GM12878 (cell line): ENCODE results near the gene ATP1A1. TPM values are rescaled to one million over a fixed set of nuclear protein-coding genes. Genes with fewer than 3 reads are reported as not detected.
A peak's percentile ranks its signal among the peaks of the same experiment; 100 is the strongest.

Experiments used
- BACH1 ChIP-seq: fragments of 450-650 bp; IDR thresholded peaks from 2 replicates; pipeline ENCODE4 v1.6.1; 2017; ENCODE audit warnings: mild to moderate bottlenecking, borderline replicate concordance
- BCL11A ChIP-seq: IDR thresholded peaks from 2 replicates; pipeline ENCODE4 v1.6.1; 2011; ENCODE audit warnings: low read depth, low read length
- CBX5 ChIP-seq: sonication (generic); IDR thresholded peaks from 2 replicates; pipeline ENCODE4 v1.6.1; 2016; ENCODE audit warnings: low read depth, moderate library complexity, mild to moderate bottlenecking, inconsistent platforms
- CEBPB ChIP-seq, 2 experiments: fragments of 150-350 bp in 1 of 2; IDR thresholded peaks; 2 replicates each; pipeline ENCODE4 v1.6.1; 2012 to 2014; ENCODE audit warnings: low read depth in 2 of 2, low read length in 2 of 2, borderline replicate concordance in 1 of 2, inconsistent platforms in 1 of 2
- CHD4 ChIP-seq: fragments of 200-600 bp; sonication (generic); IDR thresholded peaks from 2 replicates; pipeline ENCODE4 v1.6.1; 2016; ENCODE audit warnings: mild to moderate bottlenecking
- CREM ChIP-seq: IDR thresholded peaks from 2 replicates; pipeline ENCODE4 v1.6.1; 2014; ENCODE audit warnings: antibody characterized with exemption, low read depth
- CTCF ChIP-seq, 3 experiments: IDR thresholded peaks in 2 of 3; conservative IDR thresholded peaks in 1 of 3; 2 replicates each; pipeline ENCODE4 v1.5.1; 2011; ENCODE audit warnings: low read depth in 3 of 3, low read length in 3 of 3, mild to moderate bottlenecking in 3 of 3, control low read depth in 2 of 3, moderate library complexity in 2 of 3, inconsistent platforms in 1 of 3, mixed read lengths in 1 of 3; ENCODE audit not compliant: control insufficient read depth in 2 of 3, insufficient read depth in 1 of 3; ENCODE audit errors: extremely low read depth in 1 of 3
- DPF2 ChIP-seq: fragments of 450-650 bp; IDR thresholded peaks from 2 replicates; pipeline ENCODE4 v1.6.1; 2017; ENCODE audit warnings: mild to moderate bottlenecking
- HDGF ChIP-seq: fragments of 450-650 bp; IDR thresholded peaks from 2 replicates; pipeline ENCODE4 v1.6.1; 2016; ENCODE audit warnings: antibody characterized with exemption
- HSF1 ChIP-seq: fragments of 150-350 bp; IDR thresholded peaks from 2 replicates; pipeline ENCODE4 v1.6.1; 2014; ENCODE audit warnings: mild to moderate bottlenecking, low read depth, low read length
- IKZF1 ChIP-seq: fragments of 450-650 bp; conservative IDR thresholded peaks from 2 replicates; pipeline ENCODE4 v1.6.1; 2017; ENCODE audit warnings: antibody characterized with exemption, mild to moderate bottlenecking
- IKZF2 ChIP-seq, 2 experiments: fragments of 450-650 bp; IDR thresholded peaks; 2 replicates each; pipeline ENCODE4 v1.6.1; 2017; ENCODE audit warnings: mild to moderate bottlenecking in 2 of 2, moderate library complexity in 2 of 2
- MEF2A ChIP-seq: IDR thresholded peaks from 2 replicates; pipeline ENCODE4 v1.6.1; 2011; ENCODE audit warnings: low read depth, mild to moderate bottlenecking, low read length, moderate library complexity; ENCODE audit not compliant: insufficient read depth
- MEF2B ChIP-seq: fragments of 450-650 bp; IDR thresholded peaks from 2 replicates; pipeline ENCODE4 v1.6.1; 2018; ENCODE audit warnings: mild to moderate bottlenecking, moderate library complexity; ENCODE audit not compliant: partially characterized antibody, poor library complexity, severe bottlenecking
- NBN ChIP-seq: fragments of 450-650 bp; IDR thresholded peaks from 2 replicates; pipeline ENCODE4 v1.6.1; 2016
- NR2F1 ChIP-seq: fragments of 450-650 bp; conservative IDR thresholded peaks from 2 replicates; pipeline ENCODE4 v1.6.1; 2017; ENCODE audit warnings: mild to moderate bottlenecking
- RFX5 ChIP-seq: IDR thresholded peaks from 2 replicates; pipeline ENCODE4 v1.6.1; 2011; ENCODE audit warnings: low read depth, low read length, improper control_type of control experiment
- SIN3A ChIP-seq: IDR thresholded peaks from 2 replicates; pipeline ENCODE4 v1.6.1; 2012; ENCODE audit warnings: low read depth, low read length, improper control_type of control experiment
- SIX5 ChIP-seq: IDR thresholded peaks from 2 replicates; pipeline ENCODE4 v1.6.1; 2011; ENCODE audit warnings: mild to moderate bottlenecking, low read depth, low read length, moderate library complexity; ENCODE audit not compliant: severe bottlenecking
- SP1 ChIP-seq: IDR thresholded peaks from one replicate; pipeline ENCODE4 v1.6.1; 2011; ENCODE audit warnings: low read depth, low read length
- TCF3 ChIP-seq: IDR thresholded peaks from 2 replicates; pipeline ENCODE4 v1.6.1; 2012; ENCODE audit warnings: low read depth, mild to moderate bottlenecking, low read length, borderline replicate concordance; ENCODE audit not compliant: insufficient read depth
- ZNF207 ChIP-seq: fragments of 450-650 bp; IDR thresholded peaks from 2 replicates; pipeline ENCODE4 v1.6.1; 2014; ENCODE audit warnings: antibody characterized with exemption, mild to moderate bottlenecking, borderline replicate concordance
- ZNF274 ChIP-seq: IDR thresholded peaks from one replicate; pipeline ENCODE4 v1.8.0; 2011; ENCODE audit not compliant: insufficient read length, insufficient read depth
- ZSCAN29 ChIP-seq: fragments of 450-650 bp; IDR thresholded peaks from 2 replicates; pipeline ENCODE4 v1.6.1; 2017; ENCODE audit warnings: mild to moderate bottlenecking, moderate library complexity
- polyA plus RNA-seq, 11 experiments: library from polyadenylated mRNA; depleted of rRNA in 4 of 11; unstranded in 6 of 11; stranded (reverse) in 5 of 11; fragments of >200 nt; fragmentation: Nextera tagmentation in 4 of 11; fragmentation: Illumina TruSeq in 1 of 11; extraction: Ambion mirVana in 4 of 11; extraction: Trizol in 1 of 11; gene quantifications; 1 replicate in 1 of 11; 2 replicates in 10 of 11; pipeline versions ENCODE4 v1.2.1 to v1.2.3, GENCODE V29; 2011 to 2016; ENCODE audit warnings: inconsistent platforms in 2 of 11, missing spikeins in 2 of 11, low read depth in 1 of 11
- total RNA-seq, 4 experiments: library from RNA; depleted of rRNA in 3 of 4; stranded (reverse); fragments of >200 nt in 3 of 4; fragmentation: Illumina TruSeq in 1 of 4; extraction: Trizol in 1 of 4; gene quantifications; 2 replicates each; pipeline versions ENCODE4 v1.2.1 to v1.2.3, GENCODE V29; 2013 to 2021
- TF ChIP-seq, protein P1 (sequence below): fragments of 450-650 bp; IDR thresholded peaks from 2 replicates; pipeline ENCODE4 v1.6.1; 2017; ENCODE audit warnings: low read depth, mild to moderate bottlenecking, moderate library complexity
- TF ChIP-seq, protein P2 (sequence below): IDR thresholded peaks from 2 replicates; pipeline ENCODE4 v1.6.1; 2011; ENCODE audit warnings: mild to moderate bottlenecking, low read depth, low read length, moderate library complexity; ENCODE audit not compliant: insufficient replicate concordance

Gene ATP1A1
- total and polyA plus RNA-seq, 10 of the 15 experiments (the other 5 are each of a cell fraction or from before 2014, with no cell fraction given): 113 to 566 (median 313) TPM

- TF ChIP-seq RFX5: peak; percentile 88
- TF ChIP-seq, protein P1, sequence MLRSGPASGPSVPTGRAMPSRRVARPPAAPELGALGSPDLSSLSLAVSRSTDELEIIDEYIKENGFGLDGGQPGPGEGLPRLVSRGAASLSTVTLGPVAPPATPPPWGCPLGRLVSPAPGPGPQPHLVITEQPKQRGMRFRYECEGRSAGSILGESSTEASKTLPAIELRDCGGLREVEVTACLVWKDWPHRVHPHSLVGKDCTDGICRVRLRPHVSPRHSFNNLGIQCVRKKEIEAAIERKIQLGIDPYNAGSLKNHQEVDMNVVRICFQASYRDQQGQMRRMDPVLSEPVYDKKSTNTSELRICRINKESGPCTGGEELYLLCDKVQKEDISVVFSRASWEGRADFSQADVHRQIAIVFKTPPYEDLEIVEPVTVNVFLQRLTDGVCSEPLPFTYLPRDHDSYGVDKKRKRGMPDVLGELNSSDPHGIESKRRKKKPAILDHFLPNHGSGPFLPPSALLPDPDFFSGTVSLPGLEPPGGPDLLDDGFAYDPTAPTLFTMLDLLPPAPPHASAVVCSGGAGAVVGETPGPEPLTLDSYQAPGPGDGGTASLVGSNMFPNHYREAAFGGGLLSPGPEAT: no peak
- TF ChIP-seq, protein P2, sequence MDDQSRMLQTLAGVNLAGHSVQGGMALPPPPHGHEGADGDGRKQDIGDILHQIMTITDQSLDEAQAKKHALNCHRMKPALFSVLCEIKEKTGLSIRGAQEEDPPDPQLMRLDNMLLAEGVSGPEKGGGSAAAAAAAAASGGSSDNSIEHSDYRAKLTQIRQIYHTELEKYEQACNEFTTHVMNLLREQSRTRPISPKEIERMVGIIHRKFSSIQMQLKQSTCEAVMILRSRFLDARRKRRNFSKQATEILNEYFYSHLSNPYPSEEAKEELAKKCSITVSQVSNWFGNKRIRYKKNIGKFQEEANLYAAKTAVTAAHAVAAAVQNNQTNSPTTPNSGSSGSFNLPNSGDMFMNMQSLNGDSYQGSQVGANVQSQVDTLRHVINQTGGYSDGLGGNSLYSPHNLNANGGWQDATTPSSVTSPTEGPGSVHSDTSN: no peak
- TF ChIP-seq SIN3A: no peak
- no peak for TF ChIP-seq BCL11A
- TF ChIP-seq ZNF207: peak; percentile 32; the same call in 1 of the 2 replicates
- peak in 1 of 2 experiments; percentile 25; a peak in 2 of 4 replicates for TF ChIP-seq IKZF2 (IDR thresholded peaks at IDR 0.05)
- TF ChIP-seq CTCF (IDR thresholded peaks at IDR 0.05 in 2 of 3, conservative IDR thresholded peaks at IDR 0.05 in 1 of 3; ENCODE audit: control insufficient read depth in 2 of 3, extremely low read depth in 1 of 3, insufficient read depth in 1 of 3, low read depth in 3 of 3, low read length in 3 of 3): peak; percentile 9 to 16 (median 14); a peak in 2 of 6 replicates
- no peak; the same call in 1 of the 2 replicates for TF ChIP-seq CBX5
- TF ChIP-seq HDGF: 0 out of 2 replicates have a peak, but pooled peaks have one; percentile 56
- peak; percentile 42 for TF ChIP-seq MEF2B
- no peak for TF ChIP-seq NBN
- no peak for TF ChIP-seq ZSCAN29
- peak; percentile 86 for TF ChIP-seq DPF2
- no peak for TF ChIP-seq HSF1
- TF ChIP-seq BACH1: peak; percentile 42; the same call in 1 of the 2 replicates
- peak; percentile 34 for TF ChIP-seq SIX5
- peak; percentile 79 for TF ChIP-seq IKZF1
- TF ChIP-seq MEF2A: peak; percentile 36; the same call in 1 of the 2 replicates
- TF ChIP-seq CHD4: no peak
- no peak for TF ChIP-seq CEBPB (IDR thresholded peaks at IDR 0.05; ENCODE audit: borderline replicate concordance in 1 of 2, low read depth in 2 of 2, low read length in 2 of 2)
- TF ChIP-seq TCF3: peak; percentile 70; the same call in 1 of the 2 replicates
- TF ChIP-seq NR2F1: peak; percentile 77; the same call in 1 of the 2 replicates
- TF ChIP-seq CREM: peak; percentile 82
- peak; percentile 78 for TF ChIP-seq SP1
- TF ChIP-seq ZNF274: no peak
These were observed at the start of gene ATP1A1 (continued) for GRCh38 chr1:116372651-116373430.
